Right renal pelvis (tissue), 4 donors: ENCODE results near the gene COL4A6. TPM values are rescaled to one million over a fixed set of nuclear protein-coding genes. Genes with fewer than 3 reads are reported as not detected.

Experiments
- DNase-seq, 4 donors: peaks; one replicate each; pipeline ENCODE4 v3.0.0-alpha.2; 2013; ENCODE audit warnings: low read depth in 4 of 4, low spot score in 3 of 4, missing footprints in 1 of 4
- polyA plus RNA-seq, 4 donors: library from polyadenylated mRNA; unstranded; fragments of 120-200 nt; gene quantifications; one replicate each; pipeline ENCODE4 v1.2.1, GENCODE V29; 2013; ENCODE audit not compliant: insufficient read length in 4 of 4

The COL4A6 gene
- polyA plus RNA-seq, 4 donors = 16.6 to 17.8 (median 17.3) TPM

- no peak for DNase-seq
Measured at GRCh38 chrX:108221301-108221864, 216.8 kb downstream of the COL4A6 start.

- no peak for DNase-seq
Measured at GRCh38 chrX:108219949-108220601, 218.1 kb downstream of the COL4A6 start.

- DNase-seq = no peak
Measured at GRCh38 chrX:108217876-108218275, 220.3 kb downstream of the COL4A6 start.

GRCh38 chrX:108216919-108217571 is 221.2 kb downstream of the COL4A6 start:
- DNase-seq = no peak

- DNase-seq = no peak
Measured at GRCh38 chrX:108216405-108216804, 221.8 kb downstream of the COL4A6 start.

GRCh38 chrX:108211301-108211700 is 226.9 kb downstream of the COL4A6 start:
- DNase-seq = no peak

GRCh38 chrX:108209006-108209554 is 229.1 kb downstream of the COL4A6 start:
- no peak for DNase-seq

- no peak for DNase-seq
Measured at GRCh38 chrX:108203540-108203939, 234.7 kb downstream of the COL4A6 start.

GRCh38 chrX:108199691-108200090 is 238.5 kb downstream of the COL4A6 start:
- no peak for DNase-seq

- no peak for DNase-seq
Measured at GRCh38 chrX:108199041-108199440, 239.2 kb downstream of the COL4A6 start.

GRCh38 chrX:108198420-108198819 is 239.8 kb downstream of the COL4A6 start:
- DNase-seq = no peak

- DNase-seq = no peak
Measured at GRCh38 chrX:108186811-108187210, 251.4 kb downstream of the COL4A6 start.

- DNase-seq = no peak
Measured at GRCh38 chrX:108178143-108178498, 260.1 kb downstream of the COL4A6 start.

- DNase-seq = no peak
Measured at GRCh38 chrX:108177351-108178142, 260.7 kb downstream of the COL4A6 start.

GRCh38 chrX:108173874-108174273 is 264.3 kb downstream of the COL4A6 start:
- DNase-seq = no peak

- no peak for DNase-seq
Measured at GRCh38 chrX:108171671-108172070, 266.6 kb downstream of the COL4A6 start.

GRCh38 chrX:108169768-108170167 is 268.5 kb downstream of the COL4A6 start:
- DNase-seq = no peak

GRCh38 chrX:108168961-108169740 is 269.1 kb downstream of the COL4A6 start:
- DNase-seq = no peak

GRCh38 chrX:108167211-108167872 is 270.9 kb downstream of the COL4A6 start:
- DNase-seq = no peak
